IMR-90 (cell line): Measurements from ENCODE around the gene YAF2. TPM values are rescaled to one million over a fixed set of nuclear protein-coding genes. Genes with fewer than 3 reads are reported as not detected.
A peak's percentile ranks its signal among the peaks of the same experiment; 100 is the strongest.

ENCODE experiments used
- ATAC-seq: fragments of 200-7000 bp; cut with Tn5 transposase; 2 replicates; pipeline ENCODE4 v1.9.1; 2020; ENCODE audit warnings: low read depth, mild to moderate bottlenecking, moderate library complexity
- BruUV-seq: library from RNA; stranded (reverse); fragments of 400-500 nt; replicated peaks from 2 replicates; lab custom pipeline; 2021; lab: Mats Ljungman, UMichigan
- CTCF ChIA-PET: fragments of 300-600 bp; formaldehyde crosslinking; extraction: SDS; loops from one replicate; lab custom pipeline; 2021; ENCODE audit warnings: antibody characterized with exemption; lab: Yijun Ruan, JAX
- POLR2A ChIA-PET: fragments of 300-600 bp; sonication (Branson Sonifier 250); formaldehyde crosslinking; loops from one replicate; lab custom pipeline; 2022; ENCODE audit warnings: antibody characterized with exemption; ENCODE audit not compliant: unreplicated experiment; lab: Charles Lee
- DNase-seq: peaks from one replicate; pipeline ENCODE4 v3.0.0; 2013
- H2AFZ ChIP-seq: replicated peaks from 2 replicates; pipeline ENCODE3; 2013; ENCODE audit warnings: low read length, mild to moderate bottlenecking; ENCODE audit not compliant: poor library complexity
- H2AK5ac ChIP-seq: 2 replicates; pipeline ENCODE4 v1.6.1; 2013; ENCODE audit warnings: low read depth, low read length, inconsistent platforms
- H2AK9ac ChIP-seq: replicated peaks from 2 replicates; pipeline ENCODE3; 2013; ENCODE audit warnings: mild to moderate bottlenecking, low read depth, low read length, moderate library complexity; ENCODE audit not compliant: poor library complexity
- H2BK120ac ChIP-seq: 2 replicates; pipeline ENCODE4 v1.6.1; 2013; ENCODE audit warnings: low read depth, low read length, inconsistent platforms
- H2BK15ac ChIP-seq: 3 replicates; pipeline ENCODE4 v1.6.1; 2013; ENCODE audit warnings: low read depth, low read length, inconsistent platforms
- H2BK20ac ChIP-seq: 2 replicates; pipeline ENCODE4 v1.6.1; 2013; ENCODE audit warnings: low read depth, mild to moderate bottlenecking, inconsistent platforms, low read length, moderate library complexity
- H2BK5ac ChIP-seq: 2 replicates; pipeline ENCODE4 v1.6.1; 2013; ENCODE audit warnings: mild to moderate bottlenecking, low read depth, low read length, inconsistent platforms; ENCODE audit not compliant: poor library complexity, severe bottlenecking
- H3K14ac ChIP-seq: replicated peaks from 2 replicates; pipeline ENCODE4 v1.6.1; 2013; ENCODE audit warnings: low read depth, low read length, inconsistent platforms
- H3K18ac ChIP-seq: 2 replicates; pipeline ENCODE4 v1.6.1; 2013; ENCODE audit warnings: low read depth, low read length, control low read depth
- H3K23ac ChIP-seq: 2 replicates; pipeline ENCODE4 v1.6.1; 2013; ENCODE audit warnings: low read depth, low read length, inconsistent platforms
- H3K27ac ChIP-seq: 2 replicates; pipeline ENCODE4 v1.5.1; 2013; ENCODE audit warnings: mild to moderate bottlenecking, control low read depth, low read length; ENCODE audit not compliant: insufficient read depth
- H3K27me3 ChIP-seq: 2 replicates; pipeline ENCODE4 v1.6.1; 2013; ENCODE audit warnings: low read length; ENCODE audit not compliant: control insufficient read depth, insufficient read depth
- H3K36me3 ChIP-seq: 2 replicates; pipeline ENCODE4 v1.6.1; 2013; ENCODE audit warnings: low read length, mixed read lengths; ENCODE audit not compliant: control insufficient read depth, insufficient read depth
- H3K4ac ChIP-seq: 2 replicates; pipeline ENCODE4 v1.6.1; 2013; ENCODE audit warnings: low read depth, low read length, inconsistent platforms
- H3K4me1 ChIP-seq: 2 replicates; pipeline ENCODE4 v1.6.1; 2013; ENCODE audit warnings: low read length, mixed read lengths; ENCODE audit not compliant: control insufficient read depth, insufficient read depth
- H3K4me2 ChIP-seq: 2 replicates; pipeline ENCODE4 v1.6.1; 2013; ENCODE audit warnings: low read depth, mild to moderate bottlenecking, control low read depth, low read length, moderate library complexity
- H3K4me3 ChIP-seq: 2 replicates; pipeline ENCODE4 v1.5.1; 2013; ENCODE audit warnings: low read depth, mild to moderate bottlenecking, control low read depth, low read length, moderate library complexity; ENCODE audit not compliant: insufficient read depth
- H3K56ac ChIP-seq: 2 replicates; pipeline ENCODE4 v1.6.1; 2013; ENCODE audit warnings: low read length, inconsistent platforms; ENCODE audit not compliant: insufficient read depth; ENCODE audit errors: extremely low read depth
- H3K79me1 ChIP-seq, 2 experiments: 2 replicates each; pipeline ENCODE4 v1.6.1; 2013; ENCODE audit warnings: low read length in 2 of 2, inconsistent platforms in 1 of 2, low read depth in 1 of 2
- H3K9ac ChIP-seq: 2 replicates; pipeline ENCODE4 v1.6.1; 2013; ENCODE audit warnings: low read depth, low read length, control low read depth
- H3K9me1 ChIP-seq: 2 replicates; pipeline ENCODE4 v1.6.1; 2013; ENCODE audit warnings: low read length, inconsistent platforms; ENCODE audit not compliant: insufficient read depth
- H3K9me3 ChIP-seq: 2 replicates; pipeline ENCODE4 v1.6.1; 2013; ENCODE audit warnings: low read length; ENCODE audit not compliant: control insufficient read depth, insufficient read depth
- H4K20me1 ChIP-seq: 2 replicates; pipeline ENCODE4 v1.6.1; 2013; ENCODE audit warnings: low read length, inconsistent platforms; ENCODE audit not compliant: insufficient read depth
- H4K5ac ChIP-seq: 2 replicates; pipeline ENCODE4 v1.6.1; 2013; ENCODE audit warnings: mild to moderate bottlenecking, low read depth, low read length, control low read depth
- H4K8ac ChIP-seq, 2 experiments: 2 replicates each; pipeline ENCODE4 v1.6.1; 2013; ENCODE audit warnings: low read depth in 2 of 2, low read length in 2 of 2, control low read depth in 1 of 2, inconsistent platforms in 1 of 2
- H4K91ac ChIP-seq: 2 replicates; pipeline ENCODE4 v1.6.1; 2013; ENCODE audit warnings: low read depth, low read length, inconsistent platforms; ENCODE audit not compliant: insufficient read depth
- FOS ChIP-seq: fragments of 150-350 bp; IDR thresholded peaks from 2 replicates; pipeline ENCODE4 v1.6.1; 2016; ENCODE audit warnings: low read depth, low read length
- USF2 ChIP-seq: fragments of 150-350 bp; IDR thresholded peaks from 2 replicates; pipeline ENCODE4 v1.6.1; 2017; ENCODE audit warnings: mild to moderate bottlenecking, antibody characterized with exemption, low read length, low read depth
- whole genome bisulfite sequencing, 2 experiments: methylation state at CpG; one replicate each; pipeline versions ENCODE4 v1.1.5 to v1.1.7; 2013; ENCODE audit warnings: missing lambda C conversion rate in 2 of 2; ENCODE audit not compliant: insufficient read length in 1 of 2; ENCODE audit errors: extremely low coverage in 2 of 2; 5-methylcytosine and 5-hydroxymethylcytosine counted together
- dilution Hi-C: fragments of 300-500 bp; cut with HindIII; formaldehyde crosslinking; loops from one replicate; pipeline ENCODE4 v1.14.3; 2018; ENCODE audit warnings: low sequenced_read_pairs; ENCODE audit not compliant: unreplicated experiment
- in situ Hi-C: fragments of 300-500 bp; cut with MboI; formaldehyde crosslinking; loops from 3 replicates; pipeline ENCODE4 v1.14.3; 2019; ENCODE audit warnings: low sequenced_read_pairs, inconsistent platforms, mixed read lengths
- intact Hi-C: fragments of 100-400 bp; cut with micrococcal nuclease; formaldehyde crosslinking; loops from 2 replicates; pipeline ENCODE4 v1.10.0; 2022
- polyA plus RNA-seq, 3 experiments: library from polyadenylated mRNA; depleted of rRNA; stranded (reverse); fragments of >200 nt; gene quantifications; 2 replicates each; pipeline ENCODE4 v1.2.3, GENCODE V29; 2012; ENCODE audit warnings: low replicate concordance in 1 of 3
- total RNA-seq: library from RNA; depleted of rRNA; stranded (reverse); fragments of >200 nt; gene quantifications from 2 replicates; pipeline ENCODE4 v1.2.3, GENCODE V29; 2012

The YAF2 gene
- total and polyA plus RNA-seq, 2 of the 4 experiments (the other 2 are of a cell fraction): 7.9 to 14.2 TPM

GRCh38 chr12:42125388-42125767 lies 112.7 kb downstream of the YAF2 start:
- Histone ChIP-seq H3K18ac (no peak overlapping the region), H4K91ac (no peak overlapping the region), H3K56ac (no peak overlapping the region), H3K27me3 (no peaks in the 10 kb centered on the region), H3K4ac (no peak overlapping the region), H2AK5ac (no peak overlapping the region), H3K4me1 (no peaks in the 10 kb centered on the region; the same call in 1 of the 2 replicates), H2BK120ac (no peak overlapping the region), H2BK15ac (no peak overlapping the region), H3K4me3 (no peak overlapping the region), H4K20me1 (peaks cover 14% of the 10 kb centered on the region; the same call in 1 of the 2 replicates), H3K9me3 (no peaks in the 10 kb centered on the region), H3K27ac (no peak overlapping the region), H2AFZ (no peak overlapping the region), H3K36me3 (no peaks in the 10 kb centered on the region), H2BK5ac (no peak overlapping the region), H2BK20ac (no peak overlapping the region), H3K9ac (no peak overlapping the region), H3K23ac (no peak overlapping the region), H3K79me1 (peaks cover 16 to 37% of the 10 kb centered on the region in 2 experiments; a peak in 2 of 4 replicates), H3K9me1 (peaks cover 5% of the 10 kb centered on the region; the same call in 1 of the 2 replicates), H4K8ac (no peak overlapping the region), H4K5ac (no peak overlapping the region), H3K14ac (no peak overlapping the region), H2AK9ac (no peak overlapping the region), H3K4me2 (no peak overlapping the region)
- in situ Hi-C loops (loop anchor here (10.0 kb wide), 1 partner anchor 439 kb away; no protein-coding TSS in a partner anchor), intact Hi-C loops (loop anchor here (5.0 kb wide), 1 partner anchor 1212 kb away; no protein-coding TSS in a partner anchor), dilution Hi-C loops (no loop called here)
- 14% methylated on average over 1 of the region's 1 CpG; no CpG with 5 or more reads in 1 of the 2 experiments for WGBS, 2 experiments
- DNase-seq (no peak), ATAC-seq (peak; percentile 10; the same call in 1 of the 2 replicates)
- BruUV-seq: no TSS peak
- ChIA-PET CTCF (interaction anchor here (0.5 to 1.7 kb wide), 3 partner anchors 80 to 443 kb away, joined by 3 to 4 read pairs (median 3); no protein-coding TSS in a partner anchor), POLR2A (no interaction called here)
- TF ChIP-seq USF2 (no peak), FOS (no peak)
